Trophoblast cell (in vitro differentiated cells and primary cell): ENCODE data around the gene URB2.

ENCODE experiments used
- DNase-seq, 2 donors: peaks; one replicate each; pipeline ENCODE4 v3.0.0-alpha.2; 2016
- H2AFZ ChIP-seq: 2 replicates; pipeline ENCODE4 v1.6.1; 2013; ENCODE audit warnings: low read length, moderate library complexity, mild to moderate bottlenecking; ENCODE audit not compliant: insufficient read depth, poor library complexity
- H2AK5ac ChIP-seq: 2 replicates; pipeline ENCODE4 v1.6.1; 2013; ENCODE audit warnings: mild to moderate bottlenecking, low read length
- H2BK120ac ChIP-seq: 2 replicates; pipeline ENCODE4 v1.6.1; 2013; ENCODE audit warnings: low read length, mild to moderate bottlenecking, moderate library complexity; ENCODE audit not compliant: insufficient read depth, poor library complexity
- H2BK12ac ChIP-seq: 2 replicates; pipeline ENCODE4 v1.6.1; 2013; ENCODE audit warnings: mild to moderate bottlenecking, low read length, moderate library complexity
- H2BK5ac ChIP-seq: 2 replicates; pipeline ENCODE4 v1.6.1; 2013; ENCODE audit warnings: low read length, low read depth, moderate library complexity, mild to moderate bottlenecking; ENCODE audit not compliant: poor library complexity
- H3K14ac ChIP-seq: 2 replicates; pipeline ENCODE4 v1.6.1; 2013; ENCODE audit warnings: mild to moderate bottlenecking, low read length
- H3K18ac ChIP-seq: 2 replicates; pipeline ENCODE4 v1.6.1; 2013; ENCODE audit warnings: mild to moderate bottlenecking, low read length
- H3K23ac ChIP-seq: 2 replicates; pipeline ENCODE4 v1.6.1; 2013; ENCODE audit warnings: low read length
- H3K27ac ChIP-seq: 2 replicates; pipeline ENCODE4 v1.5.1; 2013; ENCODE audit warnings: low read depth, mild to moderate bottlenecking, inconsistent platforms, low read length, moderate library complexity
- H3K27me3 ChIP-seq: 2 replicates; pipeline ENCODE4 v1.6.1; 2013; ENCODE audit warnings: inconsistent platforms, mild to moderate bottlenecking, low read length, moderate library complexity; ENCODE audit not compliant: insufficient read depth
- H3K36me3 ChIP-seq, 2 experiments: 1 replicate in 1 of 2; 2 replicates in 1 of 2; pipeline ENCODE4 v1.6.1; 2013; ENCODE audit warnings: low read length in 2 of 2, mild to moderate bottlenecking in 2 of 2, moderate library complexity in 1 of 2; ENCODE audit not compliant: insufficient read depth in 2 of 2, control insufficient read depth in 1 of 2
- H3K4ac ChIP-seq: 2 replicates; pipeline ENCODE4 v1.6.1; 2013; ENCODE audit warnings: low read depth, mild to moderate bottlenecking, low read length, moderate library complexity
- H3K4me1 ChIP-seq, 2 experiments: 1 replicate in 1 of 2; 2 replicates in 1 of 2; pipeline ENCODE4 v1.6.1; 2013; ENCODE audit warnings: low read length in 2 of 2, mild to moderate bottlenecking in 2 of 2, moderate library complexity in 1 of 2; ENCODE audit not compliant: insufficient read depth in 2 of 2, control insufficient read depth in 1 of 2
- H3K4me2 ChIP-seq: 2 replicates; pipeline ENCODE4 v1.6.1; 2013; ENCODE audit warnings: inconsistent platforms, mild to moderate bottlenecking, low read length, moderate library complexity
- H3K4me3 ChIP-seq: 2 replicates; pipeline ENCODE4 v1.5.1; 2013; ENCODE audit warnings: mild to moderate bottlenecking, low read depth, low read length, inconsistent platforms
- H3K79me1 ChIP-seq: one replicate; pipeline ENCODE4 v1.6.1; 2013; ENCODE audit warnings: low read length
- H3K79me2 ChIP-seq: 2 replicates; pipeline ENCODE4 v1.6.1; 2013; ENCODE audit warnings: low read length, mild to moderate bottlenecking; ENCODE audit not compliant: control insufficient read depth, insufficient read depth, poor library complexity
- H3K9ac ChIP-seq: 2 replicates; pipeline ENCODE4 v1.6.1; 2013; ENCODE audit warnings: mild to moderate bottlenecking, low read length
- H3K9me3 ChIP-seq: 2 replicates; pipeline ENCODE4 v1.6.1; 2013; ENCODE audit warnings: low read depth, mild to moderate bottlenecking, control low read depth, inconsistent platforms, low read length; ENCODE audit not compliant: insufficient read depth
- H4K12ac ChIP-seq: 2 replicates; pipeline ENCODE4 v1.6.1; 2013; ENCODE audit warnings: low read depth, mild to moderate bottlenecking, low read length, moderate library complexity
- H4K8ac ChIP-seq: 2 replicates; pipeline ENCODE4 v1.6.1; 2013; ENCODE audit warnings: low read depth, mild to moderate bottlenecking, low read length, moderate library complexity
- H4K91ac ChIP-seq: one replicate; pipeline ENCODE4 v1.6.1; 2013; ENCODE audit warnings: low read depth, mild to moderate bottlenecking, low read length, moderate library complexity
- WGBS: extraction: QIAGEN DNeasy Blood & Tissue Kit; methylation state at CpG from one replicate; pipeline ENCODE4 v1.1.7; 2013; ENCODE audit warnings: missing lambda C conversion rate; ENCODE audit not compliant: insufficient read length, insufficient coverage; ENCODE audit errors: extremely low coverage; 5-methylcytosine and 5-hydroxymethylcytosine counted together

URB2 gene

DNA sequence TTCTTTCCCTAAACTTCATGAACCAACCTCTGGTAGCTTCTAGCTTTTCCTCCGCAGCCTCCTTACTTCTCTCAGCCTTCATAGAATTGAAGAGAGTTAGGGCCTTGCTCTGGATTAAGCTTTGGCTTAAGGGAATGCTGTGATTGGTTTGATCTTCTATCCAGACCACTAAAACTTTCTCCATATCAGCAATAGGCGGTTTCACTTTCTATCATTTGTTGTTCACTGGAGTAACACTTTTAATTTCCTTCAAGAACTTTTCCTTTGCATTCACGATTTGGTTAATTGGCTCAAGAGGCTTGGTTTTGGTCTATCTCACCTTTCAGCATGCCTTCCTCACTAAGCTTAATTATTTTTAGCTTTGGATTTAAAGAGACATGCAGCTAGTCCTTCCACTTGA lies 5.1 kb downstream of the URB2 start:
- no peak overlapping the region for H3K27ac ChIP-seq
- H2AK5ac ChIP-seq = no peak overlapping the region
- H3K36me3 ChIP-seq = peaks cover 13 to 14% of the 10 kb centered on the region in 2 experiments
- no peak overlapping the region for H3K18ac ChIP-seq
- no peak overlapping the region for H2AFZ ChIP-seq
- no peak overlapping the region for H3K23ac ChIP-seq
- H3K9me3 ChIP-seq = no peaks in the 10 kb centered on the region
- H4K91ac ChIP-seq = no peak overlapping the region
- H3K27me3 ChIP-seq = no peaks in the 10 kb centered on the region
- no peak overlapping the region for H4K8ac ChIP-seq
- no peak overlapping the region for H3K14ac ChIP-seq
- no peaks in the 10 kb centered on the region for H3K4me1 ChIP-seq
- H2BK120ac ChIP-seq = no peak overlapping the region
- H2BK12ac ChIP-seq = no peak overlapping the region
- peaks cover 3% of the 10 kb centered on the region for H3K79me2 ChIP-seq
- no peak overlapping the region for H4K12ac ChIP-seq
- WGBS = no CpG with 5 or more reads among the region's 3 CpGs
- H3K9ac ChIP-seq = no peak overlapping the region
- H2BK5ac ChIP-seq = no peak overlapping the region
- H3K79me1 ChIP-seq = peaks cover 3% of the 10 kb centered on the region
- no peak overlapping the region for H3K4me3 ChIP-seq
- DNase-seq = no peak
- H3K4me2 ChIP-seq = no peak overlapping the region
- H3K4ac ChIP-seq = no peak overlapping the region

DNA sequence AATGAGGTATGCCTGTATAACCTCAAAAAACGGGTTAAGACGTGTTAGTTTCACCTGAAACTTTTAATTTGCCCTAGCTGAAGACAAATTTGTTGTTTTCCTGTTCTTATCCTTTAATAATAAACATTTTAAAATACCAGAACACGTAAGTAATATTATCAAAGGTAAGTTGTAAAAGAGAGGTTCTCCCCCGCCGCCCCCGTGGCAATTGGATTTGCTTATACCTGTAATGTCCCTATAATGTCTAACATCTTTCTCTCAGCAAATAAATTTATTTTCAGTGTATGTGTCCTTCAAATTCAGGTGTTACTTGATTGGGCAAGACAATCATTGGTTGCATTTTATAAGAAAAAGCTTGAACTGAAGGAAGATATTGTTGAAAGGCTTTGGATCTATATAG lies 5.9 kb downstream of the URB2 start:
- no peak overlapping the region for H3K9ac ChIP-seq
- no peak overlapping the region for H4K12ac ChIP-seq
- no peaks in the 10 kb centered on the region for H3K79me2 ChIP-seq
- H3K36me3 ChIP-seq = peaks cover 16 to 22% of the 10 kb centered on the region in 2 experiments
- no peaks in the 10 kb centered on the region for H3K27me3 ChIP-seq
- H3K4me3 ChIP-seq = no peak overlapping the region
- H3K4me2 ChIP-seq = no peak overlapping the region
- H2BK120ac ChIP-seq = no peak overlapping the region
- no peak overlapping the region for H3K27ac ChIP-seq
- H3K14ac ChIP-seq = no peak overlapping the region
- H2BK12ac ChIP-seq = no peak overlapping the region
- no peak overlapping the region for H2BK5ac ChIP-seq
- no peak overlapping the region for H3K23ac ChIP-seq
- no peak for DNase-seq
- H3K4me1 ChIP-seq = no peaks in the 10 kb centered on the region
- H2AFZ ChIP-seq = no peak overlapping the region
- no peak overlapping the region for H3K4ac ChIP-seq
- no peak overlapping the region for H4K8ac ChIP-seq
- H4K91ac ChIP-seq = no peak overlapping the region
- H2AK5ac ChIP-seq = no peak overlapping the region
- no CpG with 5 or more reads among the region's 6 CpGs for WGBS
- H3K79me1 ChIP-seq = no peaks in the 10 kb centered on the region
- no peak overlapping the region for H3K18ac ChIP-seq
- no peaks in the 10 kb centered on the region for H3K9me3 ChIP-seq

DNA sequence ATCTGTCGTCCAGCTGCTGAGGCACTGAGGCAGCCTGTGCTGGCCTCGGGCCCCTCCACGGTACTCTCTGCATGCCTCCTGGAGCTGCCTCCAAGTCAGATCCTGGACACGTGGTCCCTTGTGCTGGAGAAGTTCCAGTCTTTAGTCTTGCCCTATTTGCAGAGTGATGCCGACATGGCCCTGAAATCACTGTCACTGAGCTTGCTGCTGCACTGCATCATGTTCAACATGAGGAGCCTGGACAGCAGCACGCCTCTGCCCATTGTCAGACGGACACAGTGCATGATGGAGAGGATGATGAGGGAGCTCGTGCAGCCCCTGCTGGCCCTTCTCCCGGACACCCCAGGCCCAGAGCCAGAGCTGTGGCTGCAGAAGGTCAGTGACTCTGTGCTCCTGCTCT lies 10.0 kb downstream of the URB2 start:
- H4K91ac ChIP-seq = no peak overlapping the region
- no peak overlapping the region for H2AK5ac ChIP-seq
- H4K8ac ChIP-seq = no peak overlapping the region
- H3K14ac ChIP-seq = no peak overlapping the region
- H3K27ac ChIP-seq = no peak overlapping the region
- H3K4ac ChIP-seq = no peak overlapping the region
- DNase-seq = no peak
- H3K27me3 ChIP-seq = no peaks in the 10 kb centered on the region
- H3K4me1 ChIP-seq = no peaks in the 10 kb centered on the region
- H2BK120ac ChIP-seq = no peak overlapping the region
- no peaks in the 10 kb centered on the region for H3K79me2 ChIP-seq
- no CpG with 5 or more reads among the region's 9 CpGs for whole genome bisulfite sequencing
- H3K4me2 ChIP-seq = no peak overlapping the region
- H3K4me3 ChIP-seq = no peak overlapping the region
- no peak overlapping the region for H4K12ac ChIP-seq
- no peak overlapping the region for H2BK5ac ChIP-seq
- no peak overlapping the region for H3K23ac ChIP-seq
- no peaks in the 10 kb centered on the region for H3K9me3 ChIP-seq
- H2AFZ ChIP-seq = no peak overlapping the region
- H3K36me3 ChIP-seq = peaks cover 28 to 34% of the 10 kb centered on the region in 2 experiments
- H3K9ac ChIP-seq = no peak overlapping the region
- H3K79me1 ChIP-seq = no peaks in the 10 kb centered on the region
- no peak overlapping the region for H2BK12ac ChIP-seq
- no peak overlapping the region for H3K18ac ChIP-seq

DNA sequence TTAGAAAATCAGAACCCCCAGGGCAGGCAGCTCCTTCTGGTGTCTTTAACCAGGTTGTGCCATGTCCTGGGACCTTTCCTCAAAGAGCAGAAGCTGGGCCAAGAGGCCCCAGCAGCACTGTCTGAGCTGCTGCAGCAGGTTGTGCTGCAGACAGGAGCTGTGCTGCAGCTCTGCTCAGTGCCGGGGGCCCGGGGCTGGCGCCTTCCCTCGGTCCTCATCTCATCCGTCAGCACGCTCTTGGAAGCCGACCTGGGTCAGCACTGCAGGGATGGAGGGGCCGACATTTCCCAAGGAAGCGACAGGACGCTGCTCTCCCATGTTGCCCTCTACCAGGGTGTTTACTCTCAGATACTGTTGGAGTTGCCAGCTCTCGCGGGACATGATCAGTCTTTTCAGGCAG lies 11.7 kb downstream of the URB2 start:
- Histone ChIP-seq H3K4me1 (peaks cover 6 to 11% of the 10 kb centered on the region in 2 experiments), H3K4me2 (no peak overlapping the region), H3K18ac (no peak overlapping the region), H4K12ac (no peak overlapping the region), H2AK5ac (no peak overlapping the region), H4K91ac (no peak overlapping the region), H3K27ac (no peak overlapping the region), H2BK5ac (no peak overlapping the region), H2AFZ (no peak overlapping the region), H4K8ac (no peak overlapping the region), H3K79me2 (peaks cover 6% of the 10 kb centered on the region), H3K9ac (no peak overlapping the region), H3K36me3 (peaks cover 28 to 34% of the 10 kb centered on the region in 2 experiments), H3K14ac (no peak overlapping the region), H3K4ac (no peak overlapping the region), H3K27me3 (no peaks in the 10 kb centered on the region), H3K79me1 (peaks cover 8% of the 10 kb centered on the region), H2BK120ac (no peak overlapping the region), H2BK12ac (no peak overlapping the region), H3K23ac (no peak overlapping the region), H3K4me3 (no peak overlapping the region), H3K9me3 (no peaks in the 10 kb centered on the region)
- WGBS = no CpG with 5 or more reads among the region's 12 CpGs
- DNase-seq = no peak
